DMS153 (cell line): Measurements from ENCODE around the gene TTC22.

Experiments used
- DNase-seq: peaks from one replicate; lab custom pipeline; 2025; lab: John Stamatoyannopoulos, UW

TTC22 gene

GRCh38 chr1:54808443-54809207, 7.5 kb upstream of the TTC22 start:
- no peak for DNase-seq

GRCh38 chr1:54807756-54808155, 6.6 kb upstream of the TTC22 start:
- no peak for DNase-seq

- no peak for DNase-seq
These were observed 5.9 kb upstream of the TTC22 start for GRCh38 chr1:54806931-54807611.

- DNase-seq, result no peak
These were observed 4.9 kb upstream of the TTC22 start for GRCh38 chr1:54805981-54806381.

- DNase-seq, result no peak
These were observed 4.3 kb upstream of the TTC22 start for GRCh38 chr1:54805466-54805865.

- DNase-seq, result no peak
These were observed 3.5 kb upstream of the TTC22 start for GRCh38 chr1:54804471-54805132.

GRCh38 chr1:54803761-54804470, 2.8 kb upstream of the TTC22 start:
- no peak for DNase-seq

- DNase-seq, result no peak
These were observed 853 bp downstream of the TTC22 start for GRCh38 chr1:54800041-54800898.

- no peak for DNase-seq
These were observed 2.1 kb downstream of the TTC22 start for GRCh38 chr1:54798769-54799641.

- no peak for DNase-seq
These were observed 2.9 kb downstream of the TTC22 start for GRCh38 chr1:54798206-54798605.

- DNase-seq, result no peak
These were observed 4.2 kb downstream of the TTC22 start for GRCh38 chr1:54796902-54797301.

GRCh38 chr1:54795841-54796468, 5.2 kb downstream of the TTC22 start:
- DNase-seq, result no peak

GRCh38 chr1:54795356-54795665, 5.8 kb downstream of the TTC22 start:
- no peak for DNase-seq

- DNase-seq, result no peak
These were observed 6.4 kb downstream of the TTC22 start for GRCh38 chr1:54794451-54795355.

GRCh38 chr1:54792686-54793282, 8.3 kb downstream of the TTC22 start:
- DNase-seq, result no peak

GRCh38 chr1:54791880-54792522, 9.1 kb downstream of the TTC22 start:
- DNase-seq, result no peak

- DNase-seq, result no peak
These were observed 12.7 kb downstream of the TTC22 start for GRCh38 chr1:54788459-54788858.

- DNase-seq, result no peak
These were observed 13.5 kb downstream of the TTC22 start for GRCh38 chr1:54787604-54788003.
